Uterus (tissue), 4 donors: Measurements from ENCODE around the gene ATPAF1. TPM values are rescaled to one million over a fixed set of nuclear protein-coding genes. Genes with fewer than 3 reads are reported as not detected.
"Not testable (repeated sequence)": the region's sequence is repeated elsewhere in the genome, so short reads cannot be mapped to it uniquely, and the experiment has no call there.

ENCODE experiments used
- DNase-seq, 2 donors: peaks; one replicate each; pipeline ENCODE4 v3.0.0-alpha.2; 2019 to 2020
- H3K27ac ChIP-seq, 2 donors: fragments of 200-600 bp; sonication (generic); 1 replicate in 1 of 2; 2 replicates in 1 of 2; pipeline ENCODE4 v1.5.1; 2016 to 2018
- H3K27me3 ChIP-seq, 2 donors: fragments of 200-600 bp; sonication (generic); one replicate each; pipeline ENCODE4 v1.5.1; 2018 to 2019; ENCODE audit warnings: control low read depth in 1 of 2
- H3K36me3 ChIP-seq, 2 donors: fragments of 200-600 bp; sonication (generic); one replicate each; pipeline ENCODE4 v1.5.1; 2019; ENCODE audit warnings: control low read depth in 1 of 2
- H3K4me1 ChIP-seq, 2 donors: fragments of 200-600 bp; sonication (generic); one replicate each; pipeline ENCODE4 v1.5.1; 2018 to 2019; ENCODE audit warnings: control low read depth in 1 of 2
- H3K4me3 ChIP-seq, 2 donors: fragments of 200-600 bp; sonication (generic); 1 replicate in 1 of 2; 2 replicates in 1 of 2; pipeline ENCODE4 v1.5.1; 2018 to 2019; ENCODE audit warnings: mild to moderate bottlenecking in 1 of 2
- H3K9me3 ChIP-seq, 2 donors: fragments of 200-600 bp; sonication (generic); one replicate each; pipeline ENCODE4 v1.5.1; 2019; ENCODE audit warnings: control low read depth in 1 of 2
- CTCF ChIP-seq, 4 experiments: fragments of 200-600 bp in 2 of 4; fragments of 450-650 bp in 2 of 4; sonication (generic) in 2 of 4; IDR thresholded peaks; one replicate each; pipeline ENCODE4 v1.5.1; 2016 to 2019; ENCODE audit warnings: antibody characterized with exemption in 4 of 4, mild to moderate bottlenecking in 2 of 4, moderate library complexity in 1 of 4
- POLR2A ChIP-seq, 2 donors: fragments of 450-650 bp; IDR thresholded peaks; one replicate each; pipeline ENCODE4 v1.6.1; 2016; ENCODE audit warnings: antibody characterized with exemption in 2 of 2, mild to moderate bottlenecking in 1 of 2, moderate library complexity in 1 of 2
- intact Hi-C: fragments of 100-400 bp; cut with DNase I; formaldehyde crosslinking; loops from one replicate; pipeline ENCODE4 v1.15.1; 2023; ENCODE audit warnings: low total_unique reads
- total RNA-seq, 4 donors: library from RNA; depleted of rRNA in 3 of 4; stranded (reverse); fragments of >200 nt in 3 of 4; gene quantifications; one replicate each; pipeline versions ENCODE4 v1.1.0 to v1.2.4, GENCODE V29; 2014 to 2023
- donor health status: DM: yes; HTN: yes; CAD: no.

ATPAF1 gene
- total RNA-seq, 4 donors from 2014 or later, result 8.2 to 59.7 (median 40.8) TPM

- H3K27ac ChIP-seq, result no peak overlapping the region
- no peaks in the 10 kb centered on the region for H3K36me3 ChIP-seq
- no peaks in the 10 kb centered on the region for H3K4me1 ChIP-seq
- TF ChIP-seq CTCF (IDR thresholded peaks at IDR 0.05) (no peak), POLR2A (IDR thresholded peaks at IDR 0.05) (no peak)
- no peak for DNase-seq
- no peak overlapping the region for H3K4me3 ChIP-seq
- no peaks in the 10 kb centered on the region for H3K9me3 ChIP-seq
- intact Hi-C loops, result no loop called here
- H3K27me3 ChIP-seq, result no peaks in the 10 kb centered on the region
These were observed 35.9 kb upstream of the ATPAF1 start for GRCh38 chr1:46703927-46704641.

DNA sequence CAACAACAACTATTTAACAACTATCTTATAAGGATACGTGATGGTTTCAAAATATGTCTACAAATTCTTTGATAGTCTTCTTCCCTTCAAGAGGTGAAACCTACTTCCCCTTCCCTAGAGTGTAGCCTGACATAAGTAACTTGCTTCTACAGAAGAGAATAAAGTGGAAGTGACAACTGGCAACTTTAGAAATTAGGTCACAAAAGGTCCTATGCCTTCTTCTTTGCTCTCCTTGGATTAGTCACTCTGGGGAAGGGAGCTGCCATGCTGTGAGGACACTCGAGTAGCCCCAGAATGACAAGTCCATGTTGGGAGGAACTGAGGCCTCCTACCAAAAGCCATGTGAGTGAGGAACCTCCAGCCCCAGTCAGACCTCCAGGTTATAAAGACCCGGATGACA, 31.5 kb upstream of the ATPAF1 start:
- H3K4me1 ChIP-seq, result no peaks in the 10 kb centered on the region

GRCh38 chr1:46697053-46697452, 28.9 kb upstream of the ATPAF1 start:
- Histone ChIP-seq H3K4me1 (peaks cover 0 to 7% of the 10 kb centered on the region in 2 donors), H3K27me3 (no peaks in the 10 kb centered on the region), H3K4me3 (no peak overlapping the region), H3K27ac (no peak overlapping the region), H3K36me3 (no peaks in the 10 kb centered on the region), H3K9me3 (no peaks in the 10 kb centered on the region)
- intact Hi-C loops, result no loop called here
- no peak for TF ChIP-seq CTCF (IDR thresholded peaks at IDR 0.05)
- TF ChIP-seq POLR2A (IDR thresholded peaks at IDR 0.05), result no peak
- no peak for DNase-seq

More for the DNA sequence above, 31.5 kb upstream of the ATPAF1 start:
- Histone ChIP-seq H3K36me3 (no peaks in the 10 kb centered on the region), H3K27me3 (no peaks in the 10 kb centered on the region), H3K4me3 (no peak overlapping the region), H3K9me3 (no peaks in the 10 kb centered on the region), H3K27ac (no peak overlapping the region)
- no peak for DNase-seq
- intact Hi-C loops, result no loop called here
- TF ChIP-seq POLR2A (IDR thresholded peaks at IDR 0.05) (no peak), CTCF (IDR thresholded peaks at IDR 0.05) (no peak)

DNA sequence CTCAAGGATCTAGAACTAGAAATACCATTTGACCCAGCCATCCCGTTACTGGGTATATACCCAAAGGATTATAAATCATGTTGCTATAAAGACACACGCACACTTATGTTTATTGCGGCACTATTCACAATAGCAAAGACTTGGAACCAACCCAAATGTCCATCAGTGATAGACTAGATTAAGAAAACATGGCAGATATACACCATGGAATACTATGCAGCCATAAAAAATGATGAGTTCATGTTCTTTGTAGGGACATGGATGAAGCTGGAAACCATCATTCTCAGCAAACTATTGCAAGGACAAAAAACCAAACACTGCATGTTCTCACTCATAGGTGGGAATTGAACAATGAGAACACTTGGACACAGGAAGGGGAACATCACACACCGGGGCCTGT, 26.5 kb upstream of the ATPAF1 start:
- H3K27me3 ChIP-seq, H3K36me3 ChIP-seq, DNase-seq, H3K4me1 ChIP-seq, intact Hi-C loops, H3K27ac ChIP-seq, H3K9me3 ChIP-seq, H3K4me3 ChIP-seq: not testable (repeated sequence)

GRCh38 chr1:46692811-46693770, 24.9 kb upstream of the ATPAF1 start:
- peaks cover 0 to 7% of the 10 kb centered on the region in 2 donors for H3K4me1 ChIP-seq
- intact Hi-C loops, result no loop called here
- H3K36me3 ChIP-seq, result no peaks in the 10 kb centered on the region
- no peaks in the 10 kb centered on the region for H3K9me3 ChIP-seq
- H3K27me3 ChIP-seq, result no peaks in the 10 kb centered on the region
- H3K27ac ChIP-seq, result peak overlapping the region in 1 of 2 donors; percentile 27
- TF ChIP-seq CTCF (IDR thresholded peaks at IDR 0.05) (no peak), POLR2A (IDR thresholded peaks at IDR 0.05) (no peak)
- H3K4me3 ChIP-seq, result no peak overlapping the region
- no peak for DNase-seq
